ENCODE measurements around the gene TAB2. TPM values are rescaled to one million over a fixed set of nuclear protein-coding genes. Genes with fewer than 3 reads are reported as not detected.

Gene TAB2
- total and polyA plus RNA-seq, 7 donors: 35.9 to 86.0 (median 56.5) TPM

GRCh38 chr6:149289966-149290365 lies 27.5 kb upstream of the TAB2 start:
- peaks cover 0 to 2% (median 0%) of the 10 kb centered on the region in 3 donors for H3K27me3 ChIP-seq (ENCODE audit: insufficient read depth in 3 of 3, low read length in 2 of 3)
- no peaks in the 10 kb centered on the region for H3K36me3 ChIP-seq (ENCODE audit: insufficient read depth in 1 of 2, low read depth in 1 of 2)
- no peak overlapping the region for H3K4me3 ChIP-seq
- TF ChIP-seq CTCF (IDR thresholded peaks at IDR 0.05): no peak
- WGBS, 3 donors: 90 to 100% (median 98%) methylated on average over 1 of the region's 1 CpG
- intact Hi-C loops (cut with DNase I): no loop called here
- H3K27ac ChIP-seq: no peak overlapping the region
- no peak for ATAC-seq
- H3K9me3 ChIP-seq: no peaks in the 10 kb centered on the region
- no peak for DNase-seq
- no peaks in the 10 kb centered on the region for H3K4me1 ChIP-seq

GRCh38 chr6:149293244-149293643 lies 24.3 kb upstream of the TAB2 start:
- 61 to 78% (median 61%) methylated on average over 1 of the region's 1 CpG for WGBS, 3 donors
- DNase-seq (no peak), ATAC-seq (no peak)
- Histone ChIP-seq H3K36me3 (ENCODE audit: insufficient read depth in 1 of 2, low read depth in 1 of 2) (no peaks in the 10 kb centered on the region), H3K4me1 (no peaks in the 10 kb centered on the region), H3K27me3 (ENCODE audit: insufficient read depth in 3 of 3, low read length in 2 of 3) (peaks cover 0 to 2% (median 0%) of the 10 kb centered on the region in 3 donors), H3K27ac (no peak overlapping the region), H3K4me3 (no peak overlapping the region), H3K9me3 (no peaks in the 10 kb centered on the region)
- no peak for TF ChIP-seq CTCF (IDR thresholded peaks at IDR 0.05)
- intact Hi-C loops (cut with DNase I): no loop called here

- intact Hi-C loops (cut with DNase I): no loop called here
- H3K27ac ChIP-seq: no peak overlapping the region
These were observed 16.9 kb upstream of the TAB2 start for GRCh38 chr6:149300563-149300962.

GRCh38 chr6:149302723-149303122 lies 14.8 kb upstream of the TAB2 start:
- Histone ChIP-seq H3K36me3 (ENCODE audit: insufficient read depth in 1 of 2, low read depth in 1 of 2) (no peaks in the 10 kb centered on the region), H3K27ac (no peak overlapping the region), H3K9me3 (no peaks in the 10 kb centered on the region), H3K4me3 (no peak overlapping the region), H3K27me3 (ENCODE audit: insufficient read depth in 3 of 3, low read length in 2 of 3) (no peaks in the 10 kb centered on the region), H3K4me1 (no peaks in the 10 kb centered on the region)
- WGBS, 3 donors: 88 to 95% (median 90%) methylated on average over 3 of the region's 3 CpGs
- TF ChIP-seq CTCF (IDR thresholded peaks at IDR 0.05): no peak
- ATAC-seq (no peak), DNase-seq (no peak)
- intact Hi-C loops (cut with DNase I): no loop called here

More at GRCh38 chr6:149300563-149300962, 16.9 kb upstream of the TAB2 start:
- no peaks in the 10 kb centered on the region for H3K4me1 ChIP-seq
- ATAC-seq (no peak), DNase-seq (no peak)
- H3K9me3 ChIP-seq: no peaks in the 10 kb centered on the region
- no peak for TF ChIP-seq CTCF (IDR thresholded peaks at IDR 0.05)
- H3K27me3 ChIP-seq (ENCODE audit: insufficient read depth in 3 of 3, low read length in 2 of 3): no peaks in the 10 kb centered on the region
- no peak overlapping the region for H3K4me3 ChIP-seq
- H3K36me3 ChIP-seq (ENCODE audit: insufficient read depth in 1 of 2, low read depth in 1 of 2): no peaks in the 10 kb centered on the region
- WGBS, 3 donors: 98 to 100% (median 100%) methylated on average over 1 of the region's 1 CpG

- ATAC-seq (no peak), DNase-seq (no peak)
- H3K36me3 ChIP-seq (ENCODE audit: insufficient read depth in 1 of 2, low read depth in 1 of 2): no peaks in the 10 kb centered on the region
- WGBS, 3 donors: 74 to 87% (median 86%) methylated on average over 1 of the region's 1 CpG
- intact Hi-C loops (cut with DNase I): no loop called here
- H3K4me1 ChIP-seq: no peaks in the 10 kb centered on the region
- no peak for TF ChIP-seq CTCF (IDR thresholded peaks at IDR 0.05)
- no peaks in the 10 kb centered on the region for H3K9me3 ChIP-seq
- no peak overlapping the region for H3K4me3 ChIP-seq
- H3K27ac ChIP-seq: no peak overlapping the region
- no peaks in the 10 kb centered on the region for H3K27me3 ChIP-seq (ENCODE audit: insufficient read depth in 3 of 3, low read length in 2 of 3)
These were observed 14.0 kb upstream of the TAB2 start for GRCh38 chr6:149303468-149303867.
